HG02610 (cell line): ENCODE results near the gene LITAF.

Experiments
- ATAC-seq: cut with Tn5 transposase; IDR thresholded peaks from one replicate; pipeline ENCODE4 v1.9.1; 2021; ENCODE audit warnings: mild to moderate bottlenecking, moderate library complexity; ENCODE audit not compliant: unreplicated experiment

The LITAF gene

DNA sequence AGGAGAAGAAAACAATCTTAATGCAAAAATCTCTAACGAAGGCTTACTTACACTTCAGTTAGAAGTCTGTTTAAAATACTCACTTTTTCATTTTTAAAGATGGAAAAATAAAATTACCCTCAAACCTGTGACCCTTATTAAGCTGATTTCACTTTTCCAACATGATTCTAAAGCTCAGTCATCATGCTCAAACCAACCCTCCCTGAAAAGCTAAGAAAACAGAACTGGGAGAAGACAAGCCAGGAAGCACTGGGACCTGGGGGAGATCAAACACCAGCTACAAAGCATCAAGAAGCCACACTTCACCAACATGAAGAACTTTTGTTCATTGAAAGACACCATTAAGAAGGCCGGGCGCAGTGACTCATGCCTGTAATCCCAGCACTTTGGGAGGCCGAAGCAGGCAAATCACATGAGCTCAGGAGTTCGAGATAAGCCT is 88.8 kb downstream of the LITAF start:
- ATAC-seq, result no peak
